Liver (tissue), 3 donors: Measurements from ENCODE around the gene CBFA2T3.

Experiments used
- EGR1 ChIP-seq, 2 donors: IDR thresholded peaks; 2 replicates each; pipeline ENCODE4 v1.6.1; 2016 to 2018; ENCODE audit warnings: antibody characterized with exemption in 2 of 2, low read depth in 2 of 2
- FOXA1 ChIP-seq: IDR thresholded peaks from 2 replicates; pipeline ENCODE4 v1.6.1; 2016; ENCODE audit warnings: antibody characterized with exemption
- GABPA ChIP-seq, 2 donors: IDR thresholded peaks in 1 of 2; conservative IDR thresholded peaks in 1 of 2; 2 replicates each; pipeline ENCODE4 v1.6.1; 2016; ENCODE audit warnings: antibody characterized with exemption in 2 of 2, mild to moderate bottlenecking in 1 of 2, moderate library complexity in 1 of 2
- JUND ChIP-seq, 2 donors: IDR thresholded peaks; 2 replicates each; pipeline ENCODE4 v1.6.1; 2016; ENCODE audit warnings: antibody characterized with exemption in 2 of 2
- RAD21 ChIP-seq, 2 donors: IDR thresholded peaks; 2 replicates each; pipeline ENCODE4 v1.6.1; 2016; ENCODE audit warnings: antibody characterized with exemption in 2 of 2, mild to moderate bottlenecking in 2 of 2
- RXRA ChIP-seq, 2 donors: IDR thresholded peaks; 2 replicates each; pipeline ENCODE4 v1.6.1; 2017 to 2018; ENCODE audit warnings: antibody characterized with exemption in 2 of 2, mild to moderate bottlenecking in 1 of 2
- SP1 ChIP-seq: IDR thresholded peaks from 2 replicates; pipeline ENCODE4 v1.6.1; 2018; ENCODE audit warnings: antibody characterized with exemption, mild to moderate bottlenecking
- TAF1 ChIP-seq: conservative IDR thresholded peaks from 2 replicates; pipeline ENCODE4 v1.6.1; 2016; ENCODE audit warnings: antibody characterized with exemption, mild to moderate bottlenecking
- YY1 ChIP-seq: IDR thresholded peaks from 2 replicates; pipeline ENCODE4 v1.6.1; 2016; ENCODE audit warnings: antibody characterized with exemption, mild to moderate bottlenecking
- TF ChIP-seq, protein P1 (sequence below): fragments of 150-350 bp; IDR thresholded peaks from 2 replicates; pipeline ENCODE4 v1.5.1; 2017; ENCODE audit warnings: improper control_type of control experiment, low read depth, low read length; ENCODE audit not compliant: missing input control
- TF ChIP-seq, protein P2 (sequence below): IDR thresholded peaks from 2 replicates; pipeline ENCODE4 v1.6.1; 2016; ENCODE audit warnings: antibody characterized with exemption
- TF ChIP-seq, protein P3 (sequence below): IDR thresholded peaks from 2 replicates; pipeline ENCODE4 v1.6.1; 2016; ENCODE audit warnings: antibody characterized with exemption
- TF ChIP-seq, protein P4 (sequence below): IDR thresholded peaks from 2 replicates; pipeline ENCODE4 v1.6.1; 2016; ENCODE audit warnings: antibody characterized with exemption, mild to moderate bottlenecking
- TF ChIP-seq, protein P5 (sequence below): IDR thresholded peaks from 2 replicates; pipeline ENCODE4 v1.6.1; 2016; ENCODE audit warnings: antibody characterized with exemption
- donor health status: healthy.
- donor health status: healthy.

DNA sequence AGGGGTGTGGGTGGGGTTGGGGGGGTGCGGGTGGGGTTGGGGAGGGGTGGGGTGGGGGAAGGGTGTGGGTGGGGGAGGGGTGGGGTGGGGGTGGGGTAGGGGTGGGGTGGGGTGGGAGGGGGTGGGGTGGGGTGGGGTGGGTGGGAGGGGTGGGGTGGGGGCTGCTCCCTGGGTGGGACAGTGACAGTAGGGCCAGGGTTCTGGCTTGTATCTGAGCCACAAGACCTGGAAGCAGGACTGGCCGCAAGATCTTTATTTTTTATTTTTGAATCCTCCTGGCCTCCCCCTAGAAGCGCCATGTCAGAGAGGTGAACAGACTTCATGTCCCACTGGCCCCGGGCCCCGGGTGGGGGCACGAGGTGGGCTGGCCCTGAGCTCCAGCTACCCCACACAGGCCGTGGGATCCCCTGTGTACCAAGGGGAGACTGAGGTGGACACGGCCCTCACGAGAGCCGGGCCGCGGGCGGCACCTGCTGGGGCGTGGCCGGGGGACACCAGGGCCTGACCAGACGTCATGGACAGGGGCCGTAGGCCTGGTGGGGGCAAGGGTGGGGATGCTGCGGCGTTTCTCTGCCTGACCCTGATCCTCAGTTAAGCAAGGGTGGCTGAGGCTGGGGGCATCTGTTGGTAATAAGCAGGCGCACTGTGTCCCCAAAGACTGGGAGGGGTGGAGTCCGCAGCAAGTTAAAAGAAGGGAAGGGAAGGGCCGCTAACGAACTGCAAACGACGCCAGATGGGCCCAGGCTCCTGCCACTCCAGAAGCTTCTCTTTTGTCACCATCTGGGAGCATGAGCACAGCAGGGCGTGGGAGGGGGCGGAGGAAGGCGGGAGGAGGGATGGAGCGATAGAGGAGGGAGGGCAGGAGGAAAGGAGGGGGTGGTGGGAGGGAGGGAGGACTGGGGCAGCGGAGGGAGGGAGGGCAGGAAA, 88.3 kb downstream of the CBFA2T3 start:
- TF ChIP-seq, protein P1, sequence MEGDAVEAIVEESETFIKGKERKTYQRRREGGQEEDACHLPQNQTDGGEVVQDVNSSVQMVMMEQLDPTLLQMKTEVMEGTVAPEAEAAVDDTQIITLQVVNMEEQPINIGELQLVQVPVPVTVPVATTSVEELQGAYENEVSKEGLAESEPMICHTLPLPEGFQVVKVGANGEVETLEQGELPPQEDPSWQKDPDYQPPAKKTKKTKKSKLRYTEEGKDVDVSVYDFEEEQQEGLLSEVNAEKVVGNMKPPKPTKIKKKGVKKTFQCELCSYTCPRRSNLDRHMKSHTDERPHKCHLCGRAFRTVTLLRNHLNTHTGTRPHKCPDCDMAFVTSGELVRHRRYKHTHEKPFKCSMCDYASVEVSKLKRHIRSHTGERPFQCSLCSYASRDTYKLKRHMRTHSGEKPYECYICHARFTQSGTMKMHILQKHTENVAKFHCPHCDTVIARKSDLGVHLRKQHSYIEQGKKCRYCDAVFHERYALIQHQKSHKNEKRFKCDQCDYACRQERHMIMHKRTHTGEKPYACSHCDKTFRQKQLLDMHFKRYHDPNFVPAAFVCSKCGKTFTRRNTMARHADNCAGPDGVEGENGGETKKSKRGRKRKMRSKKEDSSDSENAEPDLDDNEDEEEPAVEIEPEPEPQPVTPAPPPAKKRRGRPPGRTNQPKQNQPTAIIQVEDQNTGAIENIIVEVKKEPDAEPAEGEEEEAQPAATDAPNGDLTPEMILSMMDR, result no peak
- TF ChIP-seq EGR1 (IDR thresholded peaks at IDR 0.05; ENCODE audit: low read depth in 2 of 2) (no peak), YY1 (no peak), RAD21 (IDR thresholded peaks at IDR 0.05) (no peak), SP1 (no peak), FOXA1 (no peak), JUND (IDR thresholded peaks at IDR 0.05) (no peak), TAF1 (no peak), GABPA (IDR thresholded peaks at IDR 0.05 in 1 of 2, conservative IDR thresholded peaks at IDR 0.05 in 1 of 2) (no peak), RXRA (IDR thresholded peaks at IDR 0.05) (no peak)
- TF ChIP-seq, protein P2, sequence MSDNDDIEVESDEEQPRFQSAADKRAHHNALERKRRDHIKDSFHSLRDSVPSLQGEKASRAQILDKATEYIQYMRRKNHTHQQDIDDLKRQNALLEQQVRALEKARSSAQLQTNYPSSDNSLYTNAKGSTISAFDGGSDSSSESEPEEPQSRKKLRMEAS, result no peak
- TF ChIP-seq, protein P3, sequence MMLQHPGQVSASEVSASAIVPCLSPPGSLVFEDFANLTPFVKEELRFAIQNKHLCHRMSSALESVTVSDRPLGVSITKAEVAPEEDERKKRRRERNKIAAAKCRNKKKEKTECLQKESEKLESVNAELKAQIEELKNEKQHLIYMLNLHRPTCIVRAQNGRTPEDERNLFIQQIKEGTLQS, result no peak
- TF ChIP-seq, protein P4, sequence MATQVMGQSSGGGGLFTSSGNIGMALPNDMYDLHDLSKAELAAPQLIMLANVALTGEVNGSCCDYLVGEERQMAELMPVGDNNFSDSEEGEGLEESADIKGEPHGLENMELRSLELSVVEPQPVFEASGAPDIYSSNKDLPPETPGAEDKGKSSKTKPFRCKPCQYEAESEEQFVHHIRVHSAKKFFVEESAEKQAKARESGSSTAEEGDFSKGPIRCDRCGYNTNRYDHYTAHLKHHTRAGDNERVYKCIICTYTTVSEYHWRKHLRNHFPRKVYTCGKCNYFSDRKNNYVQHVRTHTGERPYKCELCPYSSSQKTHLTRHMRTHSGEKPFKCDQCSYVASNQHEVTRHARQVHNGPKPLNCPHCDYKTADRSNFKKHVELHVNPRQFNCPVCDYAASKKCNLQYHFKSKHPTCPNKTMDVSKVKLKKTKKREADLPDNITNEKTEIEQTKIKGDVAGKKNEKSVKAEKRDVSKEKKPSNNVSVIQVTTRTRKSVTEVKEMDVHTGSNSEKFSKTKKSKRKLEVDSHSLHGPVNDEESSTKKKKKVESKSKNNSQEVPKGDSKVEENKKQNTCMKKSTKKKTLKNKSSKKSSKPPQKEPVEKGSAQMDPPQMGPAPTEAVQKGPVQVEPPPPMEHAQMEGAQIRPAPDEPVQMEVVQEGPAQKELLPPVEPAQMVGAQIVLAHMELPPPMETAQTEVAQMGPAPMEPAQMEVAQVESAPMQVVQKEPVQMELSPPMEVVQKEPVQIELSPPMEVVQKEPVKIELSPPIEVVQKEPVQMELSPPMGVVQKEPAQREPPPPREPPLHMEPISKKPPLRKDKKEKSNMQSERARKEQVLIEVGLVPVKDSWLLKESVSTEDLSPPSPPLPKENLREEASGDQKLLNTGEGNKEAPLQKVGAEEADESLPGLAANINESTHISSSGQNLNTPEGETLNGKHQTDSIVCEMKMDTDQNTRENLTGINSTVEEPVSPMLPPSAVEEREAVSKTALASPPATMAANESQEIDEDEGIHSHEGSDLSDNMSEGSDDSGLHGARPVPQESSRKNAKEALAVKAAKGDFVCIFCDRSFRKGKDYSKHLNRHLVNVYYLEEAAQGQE, result no peak
- TF ChIP-seq, protein P5, sequence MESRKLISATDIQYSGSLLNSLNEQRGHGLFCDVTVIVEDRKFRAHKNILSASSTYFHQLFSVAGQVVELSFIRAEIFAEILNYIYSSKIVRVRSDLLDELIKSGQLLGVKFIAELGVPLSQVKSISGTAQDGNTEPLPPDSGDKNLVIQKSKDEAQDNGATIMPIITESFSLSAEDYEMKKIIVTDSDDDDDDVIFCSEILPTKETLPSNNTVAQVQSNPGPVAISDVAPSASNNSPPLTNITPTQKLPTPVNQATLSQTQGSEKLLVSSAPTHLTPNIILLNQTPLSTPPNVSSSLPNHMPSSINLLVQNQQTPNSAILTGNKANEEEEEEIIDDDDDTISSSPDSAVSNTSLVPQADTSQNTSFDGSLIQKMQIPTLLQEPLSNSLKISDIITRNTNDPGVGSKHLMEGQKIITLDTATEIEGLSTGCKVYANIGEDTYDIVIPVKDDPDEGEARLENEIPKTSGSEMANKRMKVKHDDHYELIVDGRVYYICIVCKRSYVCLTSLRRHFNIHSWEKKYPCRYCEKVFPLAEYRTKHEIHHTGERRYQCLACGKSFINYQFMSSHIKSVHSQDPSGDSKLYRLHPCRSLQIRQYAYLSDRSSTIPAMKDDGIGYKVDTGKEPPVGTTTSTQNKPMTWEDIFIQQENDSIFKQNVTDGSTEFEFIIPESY, result no peak
